ENCODE data around the gene KASH5. TPM values are rescaled to one million over a fixed set of nuclear protein-coding genes. Genes with fewer than 3 reads are reported as not detected.

Gene KASH5
- total RNA-seq, 5 donors from 2014 or later (not counting 1 experiment from before 2014, with no cell fraction given), result 0.25 to 0.26 TPM; not detected in 3

- peaks cover 4% of the 10 kb centered on the region for H3K36me3 Mint-ChIP-seq
- H3K4me3 ChIP-seq (ENCODE audit: control insufficient read depth in 1 of 2, extremely low read depth in 1 of 2, low read length in 1 of 2), result no peak overlapping the region
- DNase-seq, result no peak
- H3K27ac Mint-ChIP-seq, result peak overlapping the region; percentile 61 to 75
- no peaks in the 10 kb centered on the region for H3K27me3 Mint-ChIP-seq
- H3K9me3 ChIP-seq, result no peaks in the 10 kb centered on the region
- peak overlapping the region; percentile 55 for H3K27ac ChIP-seq (ENCODE audit: low read length)
- CTCF ChIA-PET, result interaction anchor here (0.5 to 0.7 kb wide), 2 partner anchors 8 to 11 kb away, joined by 3 to 8 read pairs; no protein-coding TSS in a partner anchor
- H3K9me3 Mint-ChIP-seq, result no peaks in the 10 kb centered on the region
- H3K4me1 ChIP-seq (ENCODE audit: control insufficient read depth in 1 of 2, extremely low read depth in 1 of 2, insufficient read depth in 2 of 2, low read length in 2 of 2), result peaks cover 20 to 60% of the 10 kb centered on the region in 2 experiments
- no peak for ATAC-seq (replicated peaks in 1 of 4)
- H3K4me1 Mint-ChIP-seq, result peaks cover 18 to 30% (median 20%) of the 10 kb centered on the region in 3 donors
- peaks cover 4 to 38% of the 10 kb centered on the region in 2 donors for H3K36me3 ChIP-seq (ENCODE audit: control insufficient read depth in 2 of 2, extremely low read depth in 1 of 2, insufficient read depth in 1 of 2, low read length in 1 of 2)
- 100% methylated on average over 2 of the region's 3 CpGs for WGBS (ENCODE audit: insufficient coverage)
- POLR2A ChIA-PET, result interaction anchor here in 1 of 2 donors (0.7 kb wide), 1 partner anchor 8 kb away, joined by 5 read pairs; no protein-coding TSS in a partner anchor
- H3K27me3 ChIP-seq (replicated peaks in 1 of 2; ENCODE audit: control insufficient read depth in 2 of 2, extremely low read depth in 1 of 2, insufficient read depth in 2 of 2, low read length in 1 of 2), result no peaks in the 10 kb centered on the region
- no peak overlapping the region for H3K4me3 Mint-ChIP-seq
Observed at GRCh38 chr19:49465371-49465770, 77.3 kb downstream of the KASH5 start.

Other genes starting within 250 kb of the KASH5 start
- not detected for gene HRC, start 232.9 kb upstream of the KASH5 start, total RNA-seq
- under 1 TPM in 3 of 5 donors, not detected in 2; 0.43 to 0.89 (median 0.50) TPM for gene TRPM4, start 230.5 kb upstream of the KASH5 start, total RNA-seq
- 1 to 10 TPM; 5.4 to 8.1 (median 6.4) TPM for gene SLC6A16, start 63.1 kb upstream of the KASH5 start, total RNA-seq
- gene CD37, start 52.8 kb upstream of the KASH5 start, total RNA-seq, result 100 to 1,000 TPM; 365 to 435 (median 369) TPM
- under 1 TPM in 3 of 5 donors, not detected in 2; 0.20 to 0.43 (median 0.28) TPM for gene TEAD2, start 25.8 kb upstream of the KASH5 start, total RNA-seq
- gene DKKL1, start 24.4 kb upstream of the KASH5 start, total RNA-seq, result not detected
- gene PTH2, start 35.2 kb downstream of the KASH5 start, total RNA-seq, result not detected
- gene GFY, start 37.1 kb downstream of the KASH5 start, total RNA-seq, result under 1 TPM in 1 of 5 donors, not detected in 4; 0.16 TPM
- under 1 TPM in 2 of 5 donors, not detected in 3; 0.09 to 0.20 TPM for gene SLC17A7, start 53.3 kb downstream of the KASH5 start, total RNA-seq
- gene PIH1D1, start 63.6 kb downstream of the KASH5 start, total RNA-seq, result 100 to 1,000 TPM; 122 to 196 (median 163) TPM
- gene ALDH16A1, start 65.0 kb downstream of the KASH5 start, total RNA-seq, result 10 to 100 TPM; 32.8 to 57.2 (median 46.3) TPM
- 100 to 1,000 TPM; 238 to 356 (median 260) TPM for gene FLT3LG, start 86.0 kb downstream of the KASH5 start, total RNA-seq
- 1,000 to 10,000 TPM; 5,307 to 6,396 (median 5,878) TPM for gene RPL13A, start 99.4 kb downstream of the KASH5 start, total RNA-seq
- 1,000 to 10,000 TPM; 2,401 to 3,215 (median 2,914) TPM for gene RPS11, start 108.2 kb downstream of the KASH5 start, total RNA-seq
- gene FCGRT, start 124.4 kb downstream of the KASH5 start, total RNA-seq, result 10 to 100 TPM; 20.3 to 41.5 (median 26.4) TPM
- 1 to 10 TPM; 1.2 to 5.7 (median 1.3) TPM for gene RCN3, start 139.8 kb downstream of the KASH5 start, total RNA-seq
- gene NOSIP, start 192.3 kb downstream of the KASH5 start, total RNA-seq, result 100 to 1,000 TPM; 152 to 297 (median 176) TPM
- 1 to 10 TPM in 3 of 5 donors, under 1 TPM in 2; 0.37 to 1.7 (median 1.2) TPM for gene PRRG2, start 193.1 kb downstream of the KASH5 start, total RNA-seq
- 10 to 100 TPM; 50.8 to 81.7 (median 78.8) TPM for gene PRR12, start 202.9 kb downstream of the KASH5 start, total RNA-seq